ENCODE measurements around the gene SLC26A1. TPM values are rescaled to one million over a fixed set of nuclear protein-coding genes. Genes with fewer than 3 reads are reported as not detected.

SLC26A1 gene
- total RNA-seq, 1 experiment from 2014 or later, result 0.09 TPM

GRCh38 chr4:1036095-1036494, 42.9 kb upstream of the SLC26A1 start:
- H3K4me1 ChIP-seq (ENCODE audit: insufficient read depth, low read length), result no peaks in the 10 kb centered on the region
- H2BK15ac ChIP-seq (ENCODE audit: low read depth, low read length), result no peak overlapping the region
- WGBS (ENCODE audit: extremely low coverage, insufficient read length, low lambda C conversion rate), result no CpG with 5 or more reads among the region's 15 CpGs

More at GRCh38 chr4:1036095-1036494, 42.9 kb upstream of the SLC26A1 start:
- Mint-ChIP-seq H3K4me3 (no peak overlapping the region), H3K9me3 (no peaks in the 10 kb centered on the region), H3K27ac (no peak overlapping the region; a peak in 1 of 7 replicates), H3K4me1 (peaks cover 0 to 4% of the 10 kb centered on the region in 2 experiments; a peak in 3 of 4 replicates), H3K27me3 (ENCODE audit: low read depth) (no peaks in the 10 kb centered on the region), H3K36me3 (ENCODE audit: insufficient read depth in 1 of 3, low read depth in 3 of 3) (no peaks in the 10 kb centered on the region)
- no peak for TF ChIP-seq CTCF (conservative IDR thresholded peaks at IDR 0.05)
- Histone ChIP-seq H3K14ac (ENCODE audit: insufficient read depth, low read length) (no peak overlapping the region), H4K8ac (replicated peaks; ENCODE audit: insufficient read length, low read depth, low read length) (no peak overlapping the region), H3T11ph (ENCODE audit: low read length) (no peak overlapping the region), H3K4me2 (ENCODE audit: insufficient read depth, insufficient read length, low read length) (no peak overlapping the region), H4K91ac (ENCODE audit: insufficient read length, low read depth, low read length) (no peak overlapping the region), H2AFZ (ENCODE audit: low read length) (no peak overlapping the region), H3K23me2 (ENCODE audit: insufficient read length, low read depth, low read length, poor library complexity, severe bottlenecking) (no peaks in the 10 kb centered on the region), H4K20me1 (ENCODE audit: control insufficient read depth, insufficient read depth, insufficient read length) (no peaks in the 10 kb centered on the region), H3K9ac (ENCODE audit: extremely low read depth, insufficient read length, low read length) (no peak overlapping the region), H2AK5ac (ENCODE audit: insufficient read length, low read length) (no peak overlapping the region), H3K79me2 (ENCODE audit: insufficient read depth, low read length) (no peaks in the 10 kb centered on the region), H3K79me1 (ENCODE audit: insufficient read depth, low read depth, low read length, poor library complexity, severe bottlenecking) (no peaks in the 10 kb centered on the region), H2BK120ac (ENCODE audit: low read depth, low read length, poor library complexity, severe bottlenecking) (no peak overlapping the region), H2BK5ac (ENCODE audit: insufficient read length, low read length) (no peak overlapping the region), H3K18ac (ENCODE audit: insufficient read length, low read depth, low read length) (no peak overlapping the region), H3K23ac (ENCODE audit: insufficient read length, low read depth, low read length) (no peak overlapping the region), H3K27me3 (ENCODE audit: insufficient read depth, low read length) (no peaks in the 10 kb centered on the region), H3K4ac (ENCODE audit: low read depth, low read length) (no peak overlapping the region), H2BK20ac (ENCODE audit: low read depth, low read length, poor library complexity, severe bottlenecking) (no peak overlapping the region), H3K56ac (ENCODE audit: insufficient read length, low read depth, low read length) (no peak overlapping the region), H3K27ac (ENCODE audit: insufficient read length, low read depth, low read length) (no peak overlapping the region), H2BK12ac (ENCODE audit: insufficient read length, low read depth, low read length) (no peak overlapping the region), H3K9me3 (ENCODE audit: control insufficient read depth, low read depth, low read length) (no peaks in the 10 kb centered on the region), H4K5ac (ENCODE audit: insufficient read length, low read depth, low read length) (no peak overlapping the region)
- DNase-seq, result no peak

Measured in H9 (cell line).